Activated CD8-positive, alpha-beta T cell treated with anti-CD3 and anti-CD28 coated beads, Interleukin-2, amount 10 ng/mL, durations not matched to agents 7 days and 5 days (primary cell): ENCODE measurements around the gene SNAP47. TPM values are rescaled to one million over a fixed set of nuclear protein-coding genes. Genes with fewer than 3 reads are reported as not detected.

Experiments used
- ATAC-seq: fragments of 150-1000 bp; cut with Tn5 transposase; one replicate; pipeline ENCODE4 v1.10.0; 2021; ENCODE audit warnings: moderate library complexity
- CTCF ChIA-PET: fragments of 350-600 bp; sonication (Branson Sonifier 250); formaldehyde crosslinking; loops from one replicate; lab custom pipeline; 2021; ENCODE audit warnings: antibody characterized with exemption; lab: Charles Lee
- POLR2A ChIA-PET: fragments of 350-600 bp; sonication (Branson Sonifier 250); formaldehyde crosslinking; loops from one replicate; lab custom pipeline; 2021; ENCODE audit warnings: antibody characterized with exemption; lab: Charles Lee
- DNase-seq: peaks from one replicate; pipeline ENCODE4 v3.0.0-alpha.2; 2020
- H3K27ac Mint-ChIP-seq: one replicate; pipeline ENCODE4 v1.8.0; 2021; ENCODE audit warnings: mild to moderate bottlenecking, mixed read lengths
- H3K27me3 Mint-ChIP-seq: one replicate; pipeline ENCODE4 v1.8.0; 2021; ENCODE audit warnings: low read depth, mixed read lengths
- H3K36me3 Mint-ChIP-seq: one replicate; pipeline ENCODE4 v1.8.0; 2021; ENCODE audit warnings: low read depth, mixed read lengths
- H3K4me1 Mint-ChIP-seq: one replicate; pipeline ENCODE4 v1.8.0; 2021; ENCODE audit warnings: low read depth, mixed read lengths
- H3K4me3 Mint-ChIP-seq: one replicate; pipeline ENCODE4 v1.8.0; 2021; ENCODE audit warnings: mild to moderate bottlenecking, mixed read lengths
- H3K9me3 Mint-ChIP-seq: one replicate; pipeline ENCODE4 v1.8.0; 2022; ENCODE audit warnings: mixed read lengths; ENCODE audit not compliant: insufficient read depth
- total RNA-seq, 2 experiments: library from RNA; stranded (reverse); gene quantifications; one replicate each; pipeline ENCODE4 v1.2.3, GENCODE V29; 2021

SNAP47 gene
- total RNA-seq, 2 experiments from 2014 or later, result 20.7 to 25.3 TPM

DNA sequence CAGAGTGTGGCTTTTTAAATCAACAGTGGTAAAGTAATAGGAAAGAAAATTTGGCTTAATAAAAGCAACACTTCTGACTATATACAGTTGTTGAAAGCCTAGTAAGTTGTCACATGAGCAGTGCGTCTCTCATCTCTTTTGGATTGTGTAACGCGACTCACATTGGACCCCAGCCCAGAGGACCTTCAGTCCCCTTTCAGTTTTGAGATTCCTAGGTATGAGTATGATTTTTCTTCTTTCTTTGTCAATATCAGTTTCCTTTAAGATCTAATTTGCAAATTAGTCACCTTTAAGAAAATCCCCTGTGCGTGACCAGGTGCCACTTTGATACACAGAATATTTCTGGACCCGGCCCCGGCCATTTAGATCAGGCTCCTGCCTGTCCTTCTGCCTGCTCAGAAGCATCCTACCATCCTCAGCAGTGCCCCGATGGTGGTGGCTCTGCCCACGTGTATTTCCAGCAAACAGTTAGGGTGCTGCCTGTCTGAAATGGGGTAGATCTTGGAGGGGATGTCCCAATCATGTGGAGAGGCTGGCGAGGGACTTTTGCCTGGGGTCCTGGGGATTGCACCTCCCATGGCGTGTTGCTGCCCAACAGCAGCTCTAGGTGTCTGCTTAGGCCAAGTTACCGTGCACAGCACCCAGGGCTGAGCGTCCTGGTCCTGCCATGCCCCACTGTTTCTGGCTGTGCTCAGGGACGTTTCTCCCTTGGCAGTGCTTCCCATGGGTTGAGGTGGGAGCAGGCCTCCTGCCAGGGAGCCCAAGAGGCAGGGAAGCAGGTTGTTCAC lies 21.1 kb downstream of the SNAP47 start:
- Mint-ChIP-seq H3K27me3 (no peaks in the 10 kb centered on the region), H3K4me3 (no peak overlapping the region), H3K9me3 (no peaks in the 10 kb centered on the region), H3K4me1 (peaks cover 17% of the 10 kb centered on the region), H3K36me3 (peaks cover 38% of the 10 kb centered on the region), H3K27ac (no peak overlapping the region)
- ATAC-seq (no peak), DNase-seq (no peak)
- ChIA-PET CTCF (no interaction called here), POLR2A (no interaction called here)

DNA sequence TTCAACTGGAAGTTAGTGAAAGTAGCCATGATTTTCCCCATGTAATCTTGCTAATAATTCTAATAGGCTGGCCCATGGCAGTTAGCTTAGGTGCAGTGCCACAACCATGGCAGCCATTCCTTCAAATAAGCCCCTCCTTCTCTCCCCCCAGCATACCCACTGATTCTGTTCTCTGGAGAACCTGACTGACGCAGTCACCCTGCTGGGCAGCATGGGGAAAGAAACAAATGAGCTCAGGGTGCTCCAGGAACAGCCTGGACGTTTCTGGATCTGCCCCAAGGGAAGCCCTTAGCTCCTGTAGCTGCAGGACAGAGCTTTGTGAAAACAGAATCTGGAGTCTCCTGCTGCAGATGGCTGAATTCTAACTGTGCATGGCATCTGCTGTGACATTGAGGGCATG lies 22.5 kb downstream of the SNAP47 start:
- POLR2A ChIA-PET, result no interaction called here
- CTCF ChIA-PET, result interaction anchor here (1.5 kb wide), 1 partner anchor 16 kb away, joined by 3 read pairs; no protein-coding TSS in a partner anchor
- H3K27ac Mint-ChIP-seq, result no peak overlapping the region
- peaks cover 31% of the 10 kb centered on the region for H3K4me1 Mint-ChIP-seq
- H3K4me3 Mint-ChIP-seq, result no peak overlapping the region
- DNase-seq (no peak), ATAC-seq (no peak)
- H3K9me3 Mint-ChIP-seq, result no peaks in the 10 kb centered on the region
- H3K36me3 Mint-ChIP-seq, result peaks cover 41% of the 10 kb centered on the region
- no peaks in the 10 kb centered on the region for H3K27me3 Mint-ChIP-seq

DNA sequence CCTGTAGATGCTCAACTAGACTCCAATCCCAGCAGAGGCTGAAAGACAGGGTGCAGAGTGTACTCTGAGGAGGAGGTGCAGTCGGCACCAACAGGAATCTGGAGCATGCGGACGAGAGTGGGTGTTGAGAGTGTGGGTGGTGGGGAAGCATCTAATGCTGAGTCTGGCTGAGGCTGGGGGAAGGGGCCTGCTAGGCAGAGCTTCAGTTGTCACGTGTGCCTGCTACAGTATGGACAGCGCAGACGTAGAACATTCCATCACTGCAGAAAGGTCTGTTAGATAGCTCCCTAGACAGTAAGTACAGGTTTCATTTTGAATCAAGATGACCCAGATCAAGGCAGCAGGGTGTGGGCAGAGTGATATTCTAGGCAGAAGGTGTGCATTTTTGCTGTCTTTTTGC lies 23.1 kb downstream of the SNAP47 start:
- no peak overlapping the region for H3K4me3 Mint-ChIP-seq
- POLR2A ChIA-PET, result no interaction called here
- peaks cover 41% of the 10 kb centered on the region for H3K36me3 Mint-ChIP-seq
- no peak overlapping the region for H3K27ac Mint-ChIP-seq
- no peaks in the 10 kb centered on the region for H3K9me3 Mint-ChIP-seq
- peaks cover 37% of the 10 kb centered on the region for H3K4me1 Mint-ChIP-seq
- no peak for ATAC-seq
- H3K27me3 Mint-ChIP-seq, result no peaks in the 10 kb centered on the region
- no peak for DNase-seq
- CTCF ChIA-PET, result interaction anchor here (0.9 to 1.7 kb wide), 4 partner anchors 8 to 195 kb away, joined by 3 to 6 read pairs (median 3); no protein-coding TSS in a partner anchor

DNA sequence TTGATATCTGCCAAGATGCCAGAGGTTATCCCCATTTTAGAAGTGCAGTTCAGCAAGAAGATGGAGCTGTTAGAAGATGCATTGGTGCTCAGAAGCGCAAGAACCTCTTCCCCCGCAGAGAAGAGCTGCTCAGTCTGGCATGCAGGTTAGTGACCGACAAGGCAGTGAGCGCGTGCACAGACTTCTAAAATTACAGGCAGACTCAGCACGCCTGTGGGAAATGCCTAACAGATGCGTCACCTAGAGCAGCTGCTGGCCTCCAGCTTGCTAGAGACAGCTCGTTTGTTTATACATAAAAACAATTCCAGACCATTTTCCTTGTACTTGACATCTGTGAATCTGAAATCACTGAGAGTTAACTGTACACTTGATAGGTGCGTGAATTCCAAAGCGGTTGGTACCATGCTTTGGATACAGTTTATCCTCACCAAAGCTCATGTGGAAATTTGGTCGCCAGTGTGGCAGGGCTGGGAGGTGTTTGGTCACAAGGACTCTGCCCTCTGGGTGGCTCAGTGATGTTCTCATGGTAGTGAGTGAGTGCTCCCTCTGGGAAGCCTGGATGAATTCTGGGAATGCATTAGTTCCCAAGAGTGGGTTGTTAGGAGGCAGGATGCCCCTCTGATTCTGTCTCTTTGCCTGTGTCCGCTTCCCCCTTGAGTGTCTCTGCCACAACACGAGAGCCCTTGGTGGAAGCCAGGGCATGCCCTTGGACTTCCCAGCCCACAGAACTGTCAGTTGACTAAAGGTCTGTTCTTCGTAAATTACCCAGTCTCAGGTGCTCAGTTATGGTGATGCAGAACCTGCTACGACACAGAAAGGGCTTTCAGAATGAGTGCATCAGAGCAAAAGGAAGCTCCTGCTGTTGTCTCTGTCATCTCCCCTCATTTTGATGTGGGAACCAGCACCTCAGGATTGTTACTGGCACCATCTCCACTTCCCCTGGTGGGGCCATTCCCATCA lies 24.4 kb downstream of the SNAP47 start:
- Mint-ChIP-seq H3K36me3 (peaks cover 47% of the 10 kb centered on the region), H3K4me3 (no peak overlapping the region), H3K27me3 (no peaks in the 10 kb centered on the region), H3K9me3 (no peaks in the 10 kb centered on the region), H3K4me1 (peaks cover 49% of the 10 kb centered on the region), H3K27ac (no peak overlapping the region)
- ChIA-PET CTCF (interaction anchor here (1.0 to 3.1 kb wide), 4 partner anchors 10 to 194 kb away, joined by 3 to 10 read pairs (median 6); no protein-coding TSS in a partner anchor), POLR2A (interaction anchor here (0.6 to 0.8 kb wide), 2 partner anchors 9 to 110 kb away, joined by 4 to 8 read pairs; no protein-coding TSS in a partner anchor)
- no peak for ATAC-seq
- no peak for DNase-seq

DNA sequence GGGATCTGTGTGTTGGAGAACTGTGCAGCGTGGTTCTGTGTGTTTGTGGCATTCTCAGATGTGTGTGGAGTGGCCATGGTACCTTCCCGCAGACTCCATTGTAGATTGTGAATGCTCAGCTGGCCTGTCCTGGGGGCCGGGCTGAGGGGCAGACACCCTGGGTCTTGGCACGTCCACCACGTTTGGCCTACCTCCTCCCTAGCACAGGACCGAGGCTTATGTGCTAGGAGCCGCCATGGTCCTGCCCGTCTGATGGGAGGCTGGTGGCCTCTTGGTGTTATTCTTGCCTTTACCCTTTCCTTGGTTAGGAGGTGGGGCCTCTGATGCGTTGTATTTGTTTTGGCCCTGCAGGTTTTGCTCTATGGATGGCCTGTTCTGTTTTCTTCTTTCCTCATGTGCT lies 25.1 kb downstream of the SNAP47 start:
- peaks cover 47% of the 10 kb centered on the region for H3K36me3 Mint-ChIP-seq
- no peaks in the 10 kb centered on the region for H3K27me3 Mint-ChIP-seq
- H3K4me3 Mint-ChIP-seq, result no peak overlapping the region
- peaks cover 56% of the 10 kb centered on the region for H3K4me1 Mint-ChIP-seq
- POLR2A ChIA-PET, result no interaction called here
- ATAC-seq (no peak), DNase-seq (no peak)
- H3K27ac Mint-ChIP-seq, result no peak overlapping the region
- CTCF ChIA-PET, result interaction anchor here (1.5 to 3.1 kb wide), 2 partner anchors 14 to 185 kb away, joined by 6 to 10 read pairs; no protein-coding TSS in a partner anchor
- no peaks in the 10 kb centered on the region for H3K9me3 Mint-ChIP-seq

DNA sequence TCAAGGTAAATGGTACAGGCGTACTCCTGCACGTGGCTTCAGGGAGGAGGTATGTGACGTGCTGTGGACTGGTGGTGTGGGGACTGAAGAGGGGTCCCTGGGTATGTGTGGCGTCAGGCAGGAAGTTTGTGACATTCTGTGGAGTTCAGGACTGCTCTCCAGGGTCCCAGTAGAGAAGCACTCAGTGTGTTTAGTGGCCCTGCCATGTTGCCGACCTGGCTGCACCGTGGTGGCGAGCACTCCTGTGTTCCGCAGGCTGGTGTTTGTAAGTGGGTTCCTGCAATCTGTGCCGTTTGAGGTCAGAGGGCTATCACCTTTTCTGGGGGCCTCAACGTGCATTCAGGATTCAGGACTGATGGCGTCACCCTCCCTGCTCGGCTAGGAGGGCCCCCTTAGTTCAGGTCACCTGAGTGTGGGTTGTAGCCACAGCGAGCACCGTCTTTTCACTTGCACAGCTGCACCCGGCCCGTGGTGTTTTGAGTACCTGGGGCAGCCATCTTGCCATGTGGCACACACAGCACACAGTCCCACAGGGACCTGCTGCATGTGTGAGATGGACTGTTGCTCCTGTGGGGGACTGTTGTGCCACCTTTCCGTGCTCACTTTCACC lies 26.5 kb downstream of the SNAP47 start:
- Mint-ChIP-seq H3K4me1 (peaks cover 70% of the 10 kb centered on the region), H3K27ac (peak overlapping the region; percentile 77), H3K27me3 (no peaks in the 10 kb centered on the region), H3K4me3 (no peak overlapping the region), H3K9me3 (no peaks in the 10 kb centered on the region), H3K36me3 (peaks cover 51% of the 10 kb centered on the region)
- CTCF ChIA-PET, result interaction anchor here (0.7 to 3.1 kb wide), 14 partner anchors 9 to 405 kb away, joined by 3 to 18 read pairs (median 4); partner anchors contain the start of gene WNT9A
- DNase-seq (no peak), ATAC-seq (no peak)
- POLR2A ChIA-PET, result no interaction called here

DNA sequence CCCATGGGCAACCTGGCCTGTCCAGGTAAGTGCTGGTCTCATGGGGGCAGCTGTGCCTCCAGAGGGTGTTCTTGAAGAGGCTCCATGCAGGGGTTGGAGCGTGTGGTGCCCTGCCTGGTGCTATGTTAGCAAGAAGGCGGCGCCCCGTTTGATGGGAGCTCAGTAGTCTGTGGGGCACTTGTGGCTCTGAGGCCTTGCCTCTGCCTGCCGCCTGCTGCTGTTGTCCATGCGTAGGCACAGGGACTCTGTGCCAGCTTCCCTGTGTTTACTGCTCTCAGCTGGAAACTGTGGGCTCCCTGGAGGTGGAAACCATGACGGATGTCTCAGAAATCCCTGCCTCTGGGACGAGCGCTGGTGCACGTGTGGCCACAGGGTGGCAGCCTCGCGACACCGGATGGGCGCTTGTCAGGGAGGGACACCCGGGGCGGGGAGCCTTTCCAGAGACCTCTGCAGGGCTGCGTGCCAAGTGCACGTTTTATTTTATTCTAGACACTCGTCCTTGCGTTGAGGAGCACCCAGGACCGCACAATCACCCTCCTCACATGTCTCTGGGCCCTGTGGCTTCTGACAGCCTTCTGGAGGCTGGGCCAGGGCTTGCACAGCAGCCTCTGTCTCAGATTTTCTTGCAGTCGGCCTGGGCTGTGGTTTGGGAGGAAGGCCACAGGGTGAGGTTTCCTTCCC lies 27.1 kb downstream of the SNAP47 start:
- ChIA-PET CTCF (interaction anchor here (0.7 to 3.1 kb wide), 19 partner anchors 9 to 404 kb away, joined by 3 to 18 read pairs (median 3); partner anchors contain the start of gene WNT9A), POLR2A (interaction anchor here (1.0 kb wide), 1 partner anchor 25 kb away, joined by 3 read pairs; no protein-coding TSS in a partner anchor)
- peaks cover 76% of the 10 kb centered on the region for H3K4me1 Mint-ChIP-seq
- peak overlapping the region; percentile 31 for H3K4me3 Mint-ChIP-seq
- H3K27me3 Mint-ChIP-seq, result no peaks in the 10 kb centered on the region
- H3K27ac Mint-ChIP-seq, result peak overlapping the region; percentile 77
- no peaks in the 10 kb centered on the region for H3K9me3 Mint-ChIP-seq
- DNase-seq (peak; percentile 94), ATAC-seq (peak; percentile 78)
- H3K36me3 Mint-ChIP-seq, result peaks cover 54% of the 10 kb centered on the region

DNA sequence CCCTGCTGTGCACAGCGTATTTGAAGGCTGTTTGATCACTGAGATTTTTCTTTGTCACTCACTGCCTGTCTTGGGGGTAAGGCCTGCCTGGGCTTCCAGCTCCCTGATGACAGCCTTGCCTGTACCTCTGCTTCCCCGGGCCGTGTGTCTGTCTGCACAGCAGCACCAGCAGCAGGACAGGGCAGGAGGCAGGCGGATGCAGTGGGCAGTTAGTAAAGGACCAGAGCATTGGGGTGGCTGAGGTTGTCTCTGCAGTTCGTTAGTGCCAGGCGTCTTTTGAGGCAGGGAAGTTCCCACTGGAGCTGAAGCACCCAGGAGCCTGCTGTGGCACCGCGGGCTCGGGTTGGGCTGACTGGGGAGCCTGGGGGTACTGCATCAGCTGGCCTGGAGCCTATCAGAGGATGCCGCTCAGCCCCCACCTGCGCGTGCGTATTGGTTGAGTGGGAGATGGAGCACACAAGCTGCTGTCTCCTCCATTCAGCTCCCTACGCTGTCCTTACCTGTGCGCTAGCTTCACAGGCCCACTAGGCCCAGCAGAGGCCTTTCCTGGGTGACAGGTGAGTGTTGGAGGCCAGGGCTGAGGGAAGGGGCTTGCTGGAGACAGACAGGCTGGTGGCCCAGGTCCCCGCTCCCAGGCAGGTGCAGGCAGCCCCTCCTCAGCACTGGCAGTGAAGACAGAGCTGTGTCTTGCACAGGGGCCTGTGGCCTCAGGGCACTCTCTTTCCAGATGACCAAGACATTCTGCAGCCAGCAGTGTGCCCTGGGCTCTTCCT lies 28.2 kb downstream of the SNAP47 start:
- ChIA-PET POLR2A (interaction anchor here (1.0 kb wide), 1 partner anchor 24 kb away, joined by 3 read pairs; no protein-coding TSS in a partner anchor), CTCF (interaction anchor here (1.0 to 3.1 kb wide), 11 partner anchors 8 to 204 kb away, joined by 3 to 18 read pairs (median 5); partner anchors contain the start of gene WNT9A)
- Mint-ChIP-seq H3K36me3 (peaks cover 62% of the 10 kb centered on the region), H3K27me3 (no peaks in the 10 kb centered on the region), H3K4me3 (no peak overlapping the region), H3K9me3 (no peaks in the 10 kb centered on the region), H3K4me1 (peaks cover 79% of the 10 kb centered on the region), H3K27ac (peak overlapping the region; percentile 68)
- DNase-seq (no peak), ATAC-seq (no peak)

DNA sequence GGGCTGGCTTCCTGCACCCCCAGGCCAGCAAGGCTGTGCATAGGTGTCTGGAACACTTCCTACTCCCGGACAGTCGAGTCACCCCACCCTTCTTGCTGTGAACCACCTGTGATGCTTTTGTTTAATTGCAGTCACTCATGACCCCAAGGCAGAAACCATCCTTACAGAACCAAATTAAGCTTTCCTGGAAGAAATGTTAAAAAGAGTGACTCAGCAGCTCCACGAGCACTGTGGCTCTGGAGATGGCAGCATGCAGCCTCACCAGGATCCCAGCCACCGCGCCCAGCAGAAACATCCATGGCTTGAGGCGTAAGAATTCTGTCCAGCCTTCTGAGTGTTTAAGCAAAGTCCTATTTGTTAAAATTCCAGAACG lies 28.8 kb downstream of the SNAP47 start:
- peaks cover 75% of the 10 kb centered on the region for H3K4me1 Mint-ChIP-seq
- H3K9me3 Mint-ChIP-seq, result no peaks in the 10 kb centered on the region
- H3K27me3 Mint-ChIP-seq, result no peaks in the 10 kb centered on the region
- H3K4me3 Mint-ChIP-seq, result no peak overlapping the region
- ATAC-seq (no peak), DNase-seq (no peak)
- POLR2A ChIA-PET, result no interaction called here
- H3K27ac Mint-ChIP-seq, result peak overlapping the region; percentile 23
- H3K36me3 Mint-ChIP-seq, result peaks cover 63% of the 10 kb centered on the region
- CTCF ChIA-PET, result interaction anchor here (1.1 to 3.1 kb wide), 5 partner anchors 11 to 204 kb away, joined by 4 to 18 read pairs (median 11); partner anchors contain the start of gene WNT9A
